ENCODE results near the gene CAMK2N2.

The CAMK2N2 gene

DNA sequence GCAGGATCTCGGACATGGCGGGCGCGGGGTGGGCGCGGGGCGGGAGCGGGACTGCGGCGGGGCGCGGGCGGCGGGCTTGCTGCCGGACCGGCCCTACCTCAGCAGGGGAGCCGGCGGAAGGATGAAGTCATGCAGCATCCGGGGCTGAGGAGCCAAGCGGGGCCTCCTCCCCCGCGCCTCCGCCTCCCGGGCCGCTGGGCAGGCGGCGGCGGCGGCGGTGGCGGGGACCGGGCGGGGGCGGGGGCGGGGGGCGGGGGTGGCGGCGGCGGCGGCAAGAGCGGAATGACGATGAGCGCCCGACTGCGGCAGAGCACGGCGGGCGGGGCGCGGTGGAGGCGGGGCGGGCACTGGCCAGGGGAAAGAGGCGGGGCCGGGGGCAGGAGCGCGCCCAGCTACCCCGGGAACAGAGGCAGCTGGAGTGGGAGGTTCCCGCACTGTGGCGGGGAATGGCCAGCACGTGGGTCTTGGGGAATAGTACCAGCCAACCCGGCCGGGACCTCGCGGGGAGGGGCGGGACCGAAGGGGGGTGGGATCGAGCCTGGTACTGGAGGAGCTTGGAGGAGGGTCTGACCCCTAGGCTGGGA lies at the start of gene CAMK2N2:
CAMK2N2 (minus strand) TSS at position 284 of the 584 bp plus-strand sequence; CDS start at position 16, 268 bp downstream.
- DNase-seq (ENCODE audit: extremely low read depth, insufficient read length), result no peak
- H3K27me3 ChIP-seq (replicated peaks; ENCODE audit: control insufficient read depth, insufficient read depth, low read length), result peaks cover 3% of the 10 kb centered on the region; the same call in 1 of the 2 replicates
- H3K4me3 ChIP-seq (replicated peaks; ENCODE audit: low read depth, low read length), result peak within 1 kb of the TSS; percentile 45
- H3K36me3 ChIP-seq (ENCODE audit: control insufficient read depth, insufficient read depth, low read length), result no peaks in the 10 kb centered on the region
- TF ChIP-seq, protein P1, sequence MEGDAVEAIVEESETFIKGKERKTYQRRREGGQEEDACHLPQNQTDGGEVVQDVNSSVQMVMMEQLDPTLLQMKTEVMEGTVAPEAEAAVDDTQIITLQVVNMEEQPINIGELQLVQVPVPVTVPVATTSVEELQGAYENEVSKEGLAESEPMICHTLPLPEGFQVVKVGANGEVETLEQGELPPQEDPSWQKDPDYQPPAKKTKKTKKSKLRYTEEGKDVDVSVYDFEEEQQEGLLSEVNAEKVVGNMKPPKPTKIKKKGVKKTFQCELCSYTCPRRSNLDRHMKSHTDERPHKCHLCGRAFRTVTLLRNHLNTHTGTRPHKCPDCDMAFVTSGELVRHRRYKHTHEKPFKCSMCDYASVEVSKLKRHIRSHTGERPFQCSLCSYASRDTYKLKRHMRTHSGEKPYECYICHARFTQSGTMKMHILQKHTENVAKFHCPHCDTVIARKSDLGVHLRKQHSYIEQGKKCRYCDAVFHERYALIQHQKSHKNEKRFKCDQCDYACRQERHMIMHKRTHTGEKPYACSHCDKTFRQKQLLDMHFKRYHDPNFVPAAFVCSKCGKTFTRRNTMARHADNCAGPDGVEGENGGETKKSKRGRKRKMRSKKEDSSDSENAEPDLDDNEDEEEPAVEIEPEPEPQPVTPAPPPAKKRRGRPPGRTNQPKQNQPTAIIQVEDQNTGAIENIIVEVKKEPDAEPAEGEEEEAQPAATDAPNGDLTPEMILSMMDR (IDR thresholded peaks at IDR 0.05; ENCODE audit: insufficient read depth, low read length, poor library complexity, severe bottlenecking), result no peak

- no peak for DNase-seq (ENCODE audit: extremely low read depth, insufficient read length)
- TF ChIP-seq, protein P1 (IDR thresholded peaks at IDR 0.05; ENCODE audit: insufficient read depth, low read length, poor library complexity, severe bottlenecking), result no peak
- Histone ChIP-seq H3K36me3 (ENCODE audit: control insufficient read depth, insufficient read depth, low read length) (peaks cover 15% of the 10 kb centered on the region), H3K4me3 (replicated peaks; ENCODE audit: low read depth, low read length) (no peak overlapping the region), H3K27me3 (replicated peaks; ENCODE audit: control insufficient read depth, insufficient read depth, low read length) (no peaks in the 10 kb centered on the region)
Observed at GRCh38 chr3:184308744-184309143, 47.4 kb upstream of the CAMK2N2 start.

GRCh38 chr3:184307915-184308314 lies 46.6 kb upstream of the CAMK2N2 start:
- TF ChIP-seq, protein P1 (IDR thresholded peaks at IDR 0.05; ENCODE audit: insufficient read depth, low read length, poor library complexity, severe bottlenecking), result no peak
- no peak for DNase-seq (ENCODE audit: extremely low read depth, insufficient read length)
- Histone ChIP-seq H3K36me3 (ENCODE audit: control insufficient read depth, insufficient read depth, low read length) (peaks cover 16% of the 10 kb centered on the region), H3K4me3 (replicated peaks; ENCODE audit: low read depth, low read length) (no peak overlapping the region), H3K27me3 (replicated peaks; ENCODE audit: control insufficient read depth, insufficient read depth, low read length) (no peaks in the 10 kb centered on the region)

GRCh38 chr3:184306341-184306972 lies 45.1 kb upstream of the CAMK2N2 start:
- Histone ChIP-seq H3K36me3 (ENCODE audit: control insufficient read depth, insufficient read depth, low read length) (peaks cover 27% of the 10 kb centered on the region), H3K27me3 (replicated peaks; ENCODE audit: control insufficient read depth, insufficient read depth, low read length) (no peaks in the 10 kb centered on the region), H3K4me3 (replicated peaks; ENCODE audit: low read depth, low read length) (no peak overlapping the region)
- TF ChIP-seq, protein P1 (IDR thresholded peaks at IDR 0.05; ENCODE audit: insufficient read depth, low read length, poor library complexity, severe bottlenecking), result no peak
- no peak for DNase-seq (ENCODE audit: extremely low read depth, insufficient read length)

GRCh38 chr3:184305577-184305976 lies 44.2 kb upstream of the CAMK2N2 start:
- peaks cover 29% of the 10 kb centered on the region for H3K36me3 ChIP-seq (ENCODE audit: control insufficient read depth, insufficient read depth, low read length)
- H3K27me3 ChIP-seq (replicated peaks; ENCODE audit: control insufficient read depth, insufficient read depth, low read length), result no peaks in the 10 kb centered on the region
- no peak for DNase-seq (ENCODE audit: extremely low read depth, insufficient read length)
- TF ChIP-seq, protein P1 (IDR thresholded peaks at IDR 0.05; ENCODE audit: insufficient read depth, low read length, poor library complexity, severe bottlenecking), result peak; percentile 39
- H3K4me3 ChIP-seq (replicated peaks; ENCODE audit: low read depth, low read length), result no peak overlapping the region
